H1 (cell line): ENCODE data around the gene CDON. TPM values are rescaled to one million over a fixed set of nuclear protein-coding genes. Genes with fewer than 3 reads are reported as not detected.

Experiments used
- SAP30 ChIP-seq: fragments of 300-600 bp; sonication (generic); IDR thresholded peaks from 2 replicates; pipeline ENCODE4 v1.7.1; 2012; ENCODE audit warnings: low read length, moderate library complexity, mild to moderate bottlenecking, inconsistent platforms; ENCODE audit not compliant: insufficient read depth, insufficient replicate concordance
- SIX5 ChIP-seq: IDR thresholded peaks from 2 replicates; pipeline ENCODE4 v1.6.1; 2011; ENCODE audit warnings: mild to moderate bottlenecking, low read depth, low read length
- SP1 ChIP-seq: IDR thresholded peaks from 2 replicates; pipeline ENCODE4 v1.6.1; 2011; ENCODE audit warnings: low read depth, low read length
- SP4 ChIP-seq: IDR thresholded peaks from 2 replicates; pipeline ENCODE4 v1.6.1; 2012; ENCODE audit warnings: low read length, inconsistent platforms
- TAF1 ChIP-seq: IDR thresholded peaks from 2 replicates; pipeline ENCODE4 v1.6.1; 2011; ENCODE audit warnings: mild to moderate bottlenecking, low read depth, low read length
- polyA plus RNA-seq, 7 experiments: library from polyadenylated mRNA; depleted of rRNA in 3 of 7; stranded (reverse) in 5 of 7; unstranded in 2 of 7; fragments of >200 nt in 5 of 7; fragments of 200-250 nt in 2 of 7; gene quantifications; 1 replicate in 5 of 7; 2 replicates in 1 of 7; 4 replicates in 1 of 7; pipeline versions ENCODE4 v1.2.1 to v1.2.3, GENCODE V29; 2011 to 2013; ENCODE audit warnings: missing spikeins in 2 of 7, mixed read lengths in 2 of 7
- total RNA-seq: library from RNA; stranded (reverse); fragmentation: NEBNext Ultra II Directional; extraction: Animal tissue kit (Norgen Biotek cat#: 25700); gene quantifications from 2 replicates; pipeline ENCODE4 v1.2.1, GENCODE V29; 2021

Gene CDON
- total and polyA plus RNA-seq, 2 of the 8 experiments (the other 6 are each of a cell fraction or from before 2014, with no cell fraction given) = 11.0 to 32.5 TPM

- TF ChIP-seq SIX5 (no peak), TAF1 (no peak), SP4 (no peak), SP1 (no peak), SAP30 (no peak)
Observed at GRCh38 chr11:125926682-125927081, 136.0 kb downstream of the CDON start (continued).
